HEK293T (cell line): ENCODE measurements around the gene HMBS.
A peak's percentile ranks its signal among the peaks of the same experiment; 100 is the strongest.
"Not testable (repeated sequence)": the region's sequence is repeated elsewhere in the genome, so short reads cannot be mapped to it uniquely, and the experiment has no call there.

Source experiments
- CTCF ChIA-PET: fragments of 350-600 bp; formaldehyde crosslinking; extraction: SDS; loops from one replicate; lab custom pipeline; 2021; ENCODE audit warnings: antibody characterized with exemption, inconsistent platforms; lab: Yijun Ruan, JAX
- POLR2A ChIA-PET: fragments of 350-600 bp; formaldehyde crosslinking; extraction: SDS; loops from one replicate; lab custom pipeline; 2020; ENCODE audit warnings: antibody characterized with exemption, inconsistent platforms; lab: Yijun Ruan, JAX
- DNase-seq: peaks from one replicate; pipeline ENCODE4 v3.0.0; 2012; ENCODE audit warnings: mixed read lengths; ENCODE audit errors: extremely low spot score
- ARNT ChIP-seq: fragments of 450-650 bp; IDR thresholded peaks from 2 replicates; pipeline ENCODE4 v1.6.1; 2017; ENCODE audit warnings: mild to moderate bottlenecking
- BHLHE40 ChIP-seq: fragments of 450-650 bp; IDR thresholded peaks from 2 replicates; pipeline ENCODE4 v1.6.1; 2016; ENCODE audit warnings: mild to moderate bottlenecking, moderate library complexity, borderline replicate concordance
- CTBP1 ChIP-seq: fragments of 450-650 bp; IDR thresholded peaks from 2 replicates; pipeline ENCODE4 v1.6.1; 2016; ENCODE audit warnings: borderline replicate concordance
- ELF4 ChIP-seq: fragments of 450-650 bp; IDR thresholded peaks from 2 replicates; pipeline ENCODE4 v1.6.1; 2017; ENCODE audit warnings: antibody characterized with exemption
- FOXA1 ChIP-seq: fragments of 450-650 bp; IDR thresholded peaks from 2 replicates; pipeline ENCODE4 v1.6.1; 2016; ENCODE audit warnings: mild to moderate bottlenecking
- FOXK2 ChIP-seq: fragments of 450-650 bp; IDR thresholded peaks from 2 replicates; pipeline ENCODE4 v1.6.1; 2016; ENCODE audit warnings: mild to moderate bottlenecking
- FOXM1 ChIP-seq: fragments of 450-650 bp; IDR thresholded peaks from 2 replicates; pipeline ENCODE4 v1.6.1; 2017; ENCODE audit warnings: mild to moderate bottlenecking, borderline replicate concordance
- HDGF ChIP-seq: fragments of 450-650 bp; IDR thresholded peaks from 2 replicates; pipeline ENCODE4 v1.6.1; 2017; ENCODE audit warnings: antibody characterized with exemption, borderline replicate concordance
- L3MBTL2 ChIP-seq: fragments of 450-650 bp; conservative IDR thresholded peaks from 2 replicates; pipeline ENCODE4 v1.6.1; 2016; ENCODE audit warnings: mild to moderate bottlenecking
- LEF1 ChIP-seq: fragments of 450-650 bp; IDR thresholded peaks from 2 replicates; pipeline ENCODE4 v1.6.1; 2017; ENCODE audit warnings: mild to moderate bottlenecking, borderline replicate concordance
- NFRKB ChIP-seq: fragments of 450-650 bp; IDR thresholded peaks from 2 replicates; pipeline ENCODE4 v1.6.1; 2016; ENCODE audit warnings: mild to moderate bottlenecking, moderate library complexity
- PKNOX1 ChIP-seq: fragments of 450-650 bp; IDR thresholded peaks from 2 replicates; pipeline ENCODE4 v1.6.1; 2016
- SP1 ChIP-seq: fragments of 450-650 bp; IDR thresholded peaks from 2 replicates; pipeline ENCODE4 v1.6.1; 2017
- SUZ12 ChIP-seq: fragments of 450-650 bp; IDR thresholded peaks from 2 replicates; pipeline ENCODE4 v1.6.1; 2016; ENCODE audit warnings: mild to moderate bottlenecking
- TARDBP ChIP-seq: fragments of 450-650 bp; IDR thresholded peaks from 2 replicates; pipeline ENCODE4 v1.6.1; 2016
- ZNF384 ChIP-seq: fragments of 450-650 bp; IDR thresholded peaks from 2 replicates; pipeline ENCODE4 v1.6.1; 2016

Gene HMBS

GRCh38 chr11:119054418-119054817 lies 30.3 kb upstream of the HMBS start:
- ChIA-PET POLR2A (interaction anchor here (2.7 kb wide), 1 partner anchor 41 kb away, joined by 17 read pairs; a partner anchor contains a TSS), CTCF (no interaction called here)
- no peak for DNase-seq
- TF ChIP-seq TARDBP (no peak), BHLHE40 (no peak), LEF1 (no peak), HDGF (no peak), ARNT (no peak), NFRKB (no peak), ZNF384 (no peak), SUZ12 (no peak), CTBP1 (no peak), FOXK2 (no peak), FOXA1 (no peak), L3MBTL2 (no peak), SP1 (no peak)

- ChIA-PET POLR2A (interaction anchor here (0.6 to 2.9 kb wide), 15 partner anchors 8 to 265 kb away, joined by 3 to 28 read pairs (median 5); partner anchors contain the start of genes C2CD2L, CENATAC, DDX6 and HMBS), CTCF (interaction anchor here (0.8 to 1.3 kb wide), 3 partner anchors 9 to 118 kb away, joined by 4 to 7 read pairs (median 4); partner anchors contain the start of gene VPS11)
- TF ChIP-seq FOXM1 (no peak), FOXA1 (no peak), SUZ12 (no peak), FOXK2 (no peak), ZNF384 (no peak), TARDBP (no peak), CTBP1 (no peak), L3MBTL2 (no peak), SP1 (no peak), HDGF (no peak), BHLHE40 (no peak), ARNT (no peak), LEF1 (no peak), ELF4 (no peak), PKNOX1 (no peak)
- no peak for DNase-seq
These were observed 28.8 kb upstream of the HMBS start for GRCh38 chr11:119055901-119056300.

GRCh38 chr11:119056421-119056999 lies 28.2 kb upstream of the HMBS start:
- DNase-seq: peak; percentile 33
- TF ChIP-seq PKNOX1 (no peak), L3MBTL2 (no peak), FOXK2 (no peak), FOXA1 (no peak), BHLHE40 (no peak), ZNF384 (no peak), SP1 (no peak), HDGF (no peak), CTBP1 (no peak), NFRKB (no peak), FOXM1 (no peak), LEF1 (no peak), ARNT (no peak), ELF4 (no peak), SUZ12 (no peak), TARDBP (no peak)
- ChIA-PET CTCF (interaction anchor here (1.3 kb wide), 2 partner anchors 9 to 11 kb away, joined by 4 read pairs; partner anchors contain the start of gene VPS11), POLR2A (interaction anchor here (0.6 to 2.9 kb wide), 16 partner anchors 9 to 265 kb away, joined by 3 to 28 read pairs (median 4); partner anchors contain the start of genes C2CD2L, CENATAC, DDX6 and DPAGT1)

- ChIA-PET CTCF (interaction anchor here (1.3 kb wide), 2 partner anchors 8 to 11 kb away, joined by 4 read pairs; partner anchors contain the start of gene VPS11), POLR2A (interaction anchor here (1.0 to 2.9 kb wide), 12 partner anchors 9 to 67 kb away, joined by 3 to 28 read pairs (median 6); partner anchors contain the start of genes C2CD2L, CENATAC, DPAGT1 and HMBS)
- TF ChIP-seq ZNF384 (no peak), L3MBTL2 (peak; percentile 58)
- peak; percentile 96 for DNase-seq
These were observed 27.5 kb upstream of the HMBS start, which contains the start of gene HYOU1 for GRCh38 chr11:119057000-119057769. Gene HYOU1, minus strand, starts transcription at chr11:119057205. Its CDS starts 1,045 bp downstream, at chr11:119056160.

GRCh38 chr11:119059128-119059527 lies 25.6 kb upstream of the HMBS start:
- DNase-seq, POLR2A ChIA-PET, CTCF ChIA-PET: not testable (repeated sequence)

GRCh38 chr11:119061256-119061655 lies 23.4 kb upstream of the HMBS start:
- CTCF ChIA-PET: interaction anchor here (0.6 kb wide), 1 partner anchor 77 kb away, joined by 6 read pairs; no protein-coding TSS in a partner anchor
- TF ChIP-seq FOXA1: no peak
- TF ChIP-seq SP1: no peak
- TF ChIP-seq LEF1: no peak
- no peak for TF ChIP-seq BHLHE40
- TF ChIP-seq TARDBP: no peak
- TF ChIP-seq FOXK2: no peak
- no peak for TF ChIP-seq SUZ12
- TF ChIP-seq L3MBTL2: no peak
- no peak for TF ChIP-seq FOXM1
- TF ChIP-seq ZNF384: no peak
- no peak for TF ChIP-seq NFRKB
- TF ChIP-seq ARNT: no peak
- TF ChIP-seq PKNOX1: no peak
- no peak for TF ChIP-seq ELF4
- no peak for TF ChIP-seq CTBP1
- TF ChIP-seq HDGF: no peak

More at GRCh38 chr11:119061256-119061655, 23.4 kb upstream of the HMBS start:
- DNase-seq: no peak
- POLR2A ChIA-PET: no interaction called here
